Measurements from ENCODE around the gene RITA1.
"Not testable (repeated sequence)": the region's sequence is repeated elsewhere in the genome, so short reads cannot be mapped to it uniquely, and the experiment has no call there.

RITA1 gene

GRCh38 chr12:113204804-113205203 is 19.3 kb downstream of the RITA1 start:
- no peak for DNase-seq (ENCODE audit: low spot score)

DNA sequence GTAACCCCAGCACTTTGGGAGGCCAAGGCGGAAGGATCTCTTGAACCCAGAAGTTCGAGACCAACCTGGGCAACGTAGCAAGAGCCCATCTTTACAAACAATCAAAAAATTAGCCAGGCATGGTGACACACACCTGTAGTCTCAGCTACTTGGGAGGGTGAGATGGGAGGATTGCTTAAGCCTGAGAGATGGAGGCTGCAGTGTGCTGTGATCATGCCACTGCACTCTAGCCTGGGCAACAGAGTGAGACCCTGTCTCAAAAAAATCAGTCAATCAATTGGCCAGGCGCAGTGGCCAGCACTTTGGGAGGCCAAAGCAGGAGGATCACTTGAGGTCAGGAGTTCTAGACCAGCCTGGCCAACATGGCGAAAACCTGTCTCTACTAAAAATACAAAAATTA is 21.3 kb downstream of the RITA1 start:
- not testable (repeated sequence) for DNase-seq (ENCODE audit: low spot score)

DNA sequence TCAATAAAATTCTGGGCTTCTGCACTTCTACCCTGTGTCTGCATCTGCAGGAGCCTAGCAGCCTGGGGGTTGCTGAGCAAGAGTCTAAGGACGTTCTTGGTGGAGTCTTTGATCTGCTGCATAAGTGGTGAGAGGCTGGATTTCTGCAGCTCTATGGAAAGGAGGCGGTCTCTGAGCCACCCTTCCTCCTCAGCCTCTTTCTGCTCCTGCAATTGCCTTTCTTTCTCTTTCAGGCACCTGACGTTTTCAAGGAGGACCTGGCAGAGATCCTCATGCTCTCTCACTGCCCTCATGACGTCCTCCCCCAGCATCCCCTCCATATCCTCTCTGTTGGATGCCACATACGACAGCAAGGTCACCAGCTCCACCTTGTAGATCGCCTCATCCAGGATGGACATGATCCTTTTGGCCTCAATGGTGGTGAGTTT is 22.1 kb downstream of the RITA1 start:
- DNase-seq (ENCODE audit: low spot score) = no peak

DNA sequence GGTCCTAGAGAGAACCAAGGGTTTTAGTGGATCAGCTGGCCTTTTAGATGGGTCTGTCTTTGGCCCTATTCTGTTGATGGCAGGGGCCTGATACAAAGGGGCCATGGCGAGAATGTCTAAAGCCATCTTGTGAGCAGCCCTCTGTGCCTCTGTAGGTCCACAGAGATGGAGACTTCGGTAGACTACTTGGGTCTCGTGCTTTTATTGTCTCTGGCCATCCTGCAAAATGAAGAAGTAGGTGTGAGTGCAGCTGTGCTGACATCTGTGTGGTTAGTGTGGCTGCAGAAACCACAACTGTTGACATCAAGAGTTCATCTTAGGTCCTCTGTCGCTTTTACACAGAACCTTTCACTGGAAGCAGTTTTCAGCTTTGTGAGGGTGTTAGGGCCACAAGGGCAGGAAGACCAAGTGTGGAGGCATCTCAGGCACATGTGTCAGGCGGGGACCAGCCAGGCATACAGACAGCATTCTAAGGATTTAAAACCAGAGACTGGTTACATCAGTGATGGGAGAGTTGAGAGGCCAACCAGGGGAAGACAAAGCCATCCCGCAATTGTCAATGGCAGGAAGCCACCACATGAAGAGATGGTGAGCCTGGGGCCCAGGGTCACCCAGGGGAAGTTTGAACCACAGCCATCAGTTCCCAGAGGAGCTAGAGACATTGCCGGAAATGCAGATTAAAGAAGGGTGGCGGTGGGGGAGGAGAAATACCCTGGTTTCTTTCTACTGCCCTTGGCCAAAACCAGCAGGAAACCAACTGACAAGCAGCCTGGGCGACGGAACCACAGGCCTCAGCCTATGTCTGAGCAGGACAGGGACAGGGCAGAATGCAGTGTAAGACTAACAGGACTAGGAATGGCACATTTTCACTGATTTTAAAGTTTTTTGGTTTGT is 22.8 kb downstream of the RITA1 start:
- no peak for DNase-seq (ENCODE audit: low spot score)

DNA sequence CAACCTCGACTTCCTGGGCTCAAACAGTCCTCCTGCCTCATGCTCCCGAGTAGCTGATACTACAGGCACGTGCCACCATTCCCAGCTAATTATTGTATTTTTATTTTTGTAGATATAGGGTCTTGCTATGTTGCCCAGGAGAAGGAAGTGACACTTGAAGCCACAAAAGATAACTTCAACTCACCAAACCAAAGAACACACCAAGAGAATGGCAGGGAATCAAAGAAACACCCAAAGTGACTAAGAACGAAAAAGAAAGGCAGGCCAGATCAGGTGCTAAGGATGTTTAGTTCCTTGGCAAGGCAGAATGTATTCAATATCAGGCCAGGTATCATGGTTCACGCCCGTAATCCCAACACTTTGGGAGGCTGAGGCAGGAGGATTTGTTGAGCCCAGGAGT is 25.6 kb downstream of the RITA1 start:
- no peak for DNase-seq (ENCODE audit: low spot score)

GRCh38 chr12:113214895-113215400 is 29.4 kb downstream of the RITA1 start:
- DNase-seq (ENCODE audit: low spot score) = no peak

- no peak for DNase-seq (ENCODE audit: low spot score)
These were observed 30.5 kb downstream of the RITA1 start for GRCh38 chr12:113216027-113216426.

GRCh38 chr12:113220593-113221180 is 35.2 kb downstream of the RITA1 start:
- DNase-seq (ENCODE audit: low spot score) = no peak

- DNase-seq (ENCODE audit: low spot score) = peak; percentile 100
These were observed 35.9 kb downstream of the RITA1 start, which contains the start of gene TPCN1 for GRCh38 chr12:113221181-113221996. TSS of gene TPCN1 (plus strand) at chr12:113221464. CDS start at chr12:113226853, 5,389 bp downstream.

GRCh38 chr12:113221997-113222729 is 36.6 kb downstream of the RITA1 start:
- DNase-seq (ENCODE audit: low spot score) = no peak

DNA sequence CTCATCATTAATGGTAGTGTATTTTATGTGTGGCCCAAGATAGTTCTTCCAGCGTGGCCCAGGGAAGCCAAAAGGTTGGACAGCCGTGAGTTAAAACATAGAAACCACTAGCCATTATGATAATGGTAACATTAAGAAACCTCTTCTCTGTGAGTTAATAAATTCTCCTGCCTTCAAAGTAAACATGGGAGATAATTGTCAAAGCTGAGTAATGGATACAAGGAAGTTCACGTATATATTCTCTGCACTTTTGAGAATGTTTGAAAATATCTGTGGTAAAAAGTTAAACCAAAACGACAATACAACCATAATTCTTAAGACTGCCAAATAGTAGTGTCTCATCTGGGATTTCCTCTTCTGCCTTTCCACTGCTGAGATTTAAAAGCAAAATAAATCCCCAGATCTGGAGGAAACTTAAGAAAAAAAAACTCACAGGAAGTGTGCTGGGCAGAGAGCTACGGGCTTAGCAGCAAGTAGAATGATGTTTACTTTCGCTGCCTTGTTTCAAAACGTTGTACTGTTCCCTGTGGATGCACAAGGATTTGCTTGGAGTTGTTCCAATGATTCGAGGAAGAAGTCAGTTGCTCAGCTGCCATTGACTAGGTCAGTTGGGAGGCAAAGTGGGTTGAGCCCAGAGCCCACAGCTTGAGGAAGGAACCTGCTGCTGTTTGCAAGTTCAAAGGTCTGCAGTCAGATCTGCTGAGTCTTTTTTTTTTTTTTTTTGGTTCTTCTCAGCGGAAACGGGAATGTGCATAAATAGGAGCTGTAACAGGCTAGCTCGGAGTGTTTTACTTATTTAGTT is 37.4 kb downstream of the RITA1 start:
- no peak for DNase-seq (ENCODE audit: low spot score)

DNA sequence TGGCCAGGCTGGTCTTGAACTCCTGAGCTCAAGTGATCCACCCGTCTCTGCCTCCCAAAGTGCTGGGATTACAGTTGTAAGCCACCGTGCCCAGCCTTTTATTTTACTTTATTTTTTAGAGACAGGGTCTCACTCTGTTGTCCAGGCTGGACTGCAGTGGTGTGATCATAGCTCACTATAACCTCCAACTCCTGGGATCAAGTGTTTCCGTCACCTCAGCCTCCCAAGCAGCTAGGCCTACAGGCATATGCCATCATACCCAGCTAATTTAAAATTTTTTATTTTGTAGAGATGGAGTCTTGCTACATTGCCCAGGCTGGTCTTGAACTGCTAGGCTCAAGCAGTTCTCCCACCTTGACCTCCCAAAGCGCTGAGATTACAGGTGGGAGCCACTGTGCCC is 39.4 kb downstream of the RITA1 start:
- no peak for DNase-seq (ENCODE audit: low spot score)

DNA sequence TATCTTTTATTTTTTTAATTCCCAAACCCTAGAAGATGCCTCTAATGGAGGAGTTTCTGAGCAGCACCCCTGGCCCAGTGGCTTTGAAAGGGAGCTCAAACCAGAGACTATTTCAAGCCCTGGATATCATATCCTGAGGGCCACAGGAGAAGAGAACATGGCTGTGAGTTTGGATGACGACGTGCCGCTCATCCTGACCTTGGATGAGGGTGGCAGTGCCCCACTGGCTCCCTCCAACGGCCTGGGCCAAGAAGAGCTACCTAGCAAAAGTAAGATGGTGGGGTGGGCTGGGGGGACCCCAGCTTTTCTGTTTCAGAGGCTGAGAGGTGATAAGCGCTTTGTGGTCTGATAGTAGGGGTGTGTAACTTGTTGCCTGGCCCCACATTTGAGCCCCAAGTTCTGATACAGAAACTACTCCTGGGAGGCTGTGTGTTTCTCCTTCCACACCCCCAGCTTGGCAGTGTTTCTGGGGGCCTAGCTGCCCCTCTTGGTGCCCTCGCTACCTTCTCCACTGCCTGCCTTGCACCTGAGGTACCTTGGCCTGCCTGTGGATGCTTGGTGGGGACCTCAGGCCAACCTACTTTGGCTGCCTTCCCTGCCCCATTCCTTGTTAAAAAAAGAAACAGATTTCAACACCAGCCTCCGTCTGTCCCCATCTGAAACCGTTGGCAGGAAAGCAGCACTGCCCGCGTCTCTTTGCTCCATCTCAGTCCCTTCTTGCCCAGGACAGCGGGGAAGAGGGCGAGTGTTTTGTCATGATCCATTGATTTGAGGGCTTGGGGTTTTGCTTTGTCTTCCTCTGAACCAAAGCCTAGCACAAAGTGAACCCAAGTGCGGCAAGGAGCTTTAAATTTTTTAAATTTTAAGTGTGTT is 41.4 kb downstream of the RITA1 start:
- no peak for DNase-seq (ENCODE audit: low spot score)

- no peak for DNase-seq (ENCODE audit: low spot score)
These were observed 42.3 kb downstream of the RITA1 start for GRCh38 chr12:113227686-113228391.

GRCh38 chr12:113228394-113229028 is 43.0 kb downstream of the RITA1 start:
- no peak for DNase-seq (ENCODE audit: low spot score)

GRCh38 chr12:113230315-113231234 is 45.1 kb downstream of the RITA1 start:
- no peak for DNase-seq (ENCODE audit: low spot score)
